OCI-LY1 (cell line): ENCODE measurements around the gene TMEM242.

Source experiments
- H2AFZ ChIP-seq: fragments of 200-600 bp; sonication (generic), shearing (Covaris generic); 2 replicates; pipeline ENCODE4 v1.6.0; 2014; ENCODE audit warnings: antibody characterized with exemption, mild to moderate bottlenecking, low read length
- H3F3A ChIP-seq: fragments of 200-600 bp; sonication (generic), shearing (Covaris generic); 2 replicates; pipeline ENCODE4 v1.6.0; 2014; ENCODE audit warnings: mild to moderate bottlenecking, antibody characterized with exemption, low read length, moderate library complexity; ENCODE audit not compliant: insufficient read depth
- H3K27ac ChIP-seq: fragments of 200-600 bp; sonication (generic); 2 replicates; pipeline ENCODE4 v1.5.1; 2014; ENCODE audit warnings: low read length, mixed run types, mild to moderate bottlenecking, low read depth; ENCODE audit not compliant: poor library complexity, severe bottlenecking
- H3K27me3 ChIP-seq: fragments of 200-600 bp; sonication (generic); 2 replicates; pipeline ENCODE4 v1.6.0; 2014; ENCODE audit warnings: antibody characterized with exemption, mild to moderate bottlenecking, low read length, moderate library complexity; ENCODE audit not compliant: insufficient read depth
- H3K36me3 ChIP-seq: fragments of 200-600 bp; sonication (generic); 2 replicates; pipeline ENCODE4 v1.6.1; 2014; ENCODE audit warnings: mild to moderate bottlenecking, antibody characterized with exemption, low read length, moderate library complexity, mixed read lengths; ENCODE audit not compliant: insufficient read depth
- H3K4me1 ChIP-seq: fragments of 200-600 bp; sonication (generic); 2 replicates; pipeline ENCODE4 v1.5.1; 2014; ENCODE audit warnings: mild to moderate bottlenecking, low read length, moderate library complexity; ENCODE audit not compliant: insufficient read depth, severe bottlenecking
- H3K4me2 ChIP-seq: fragments of 200-600 bp; sonication (generic), shearing (Covaris generic); 2 replicates; pipeline ENCODE4 v1.6.1; 2014; ENCODE audit warnings: low read length
- H3K4me3 ChIP-seq: fragments of 200-600 bp; sonication (generic); 2 replicates; pipeline ENCODE4 v1.5.1; 2014; ENCODE audit warnings: low read length, low read depth, mild to moderate bottlenecking, mixed read lengths; ENCODE audit not compliant: poor library complexity, severe bottlenecking
- H3K79me2 ChIP-seq: fragments of 200-600 bp; shearing (Covaris generic); 2 replicates; pipeline ENCODE4 v1.6.1; 2016; ENCODE audit warnings: mixed run types, low read length, mixed read lengths; ENCODE audit not compliant: insufficient read depth
- H3K9ac ChIP-seq: fragments of 200-600 bp; sonication (generic), shearing (Covaris generic); 2 replicates; pipeline ENCODE4 v1.6.1; 2014; ENCODE audit warnings: mild to moderate bottlenecking, low read length, mixed read lengths
- H3K9me2 ChIP-seq: fragments of 200-600 bp; sonication (generic), shearing (Covaris generic); 2 replicates; pipeline ENCODE4 v1.6.1; 2014; ENCODE audit warnings: low read depth, mild to moderate bottlenecking, low read length, mixed read lengths
- H3K9me3 ChIP-seq: fragments of 200-600 bp; shearing (Covaris generic); 2 replicates; pipeline ENCODE4 v1.6.1; 2014; ENCODE audit warnings: low read length, mixed read lengths
- H4K20me1 ChIP-seq: fragments of 200-600 bp; sonication (generic), shearing (Covaris generic); 2 replicates; pipeline ENCODE4 v1.6.0; 2016; ENCODE audit warnings: mild to moderate bottlenecking, low read length; ENCODE audit not compliant: insufficient read depth
- EZH2 ChIP-seq: fragments of 200-600 bp; sonication (generic), shearing (Covaris generic); IDR thresholded peaks from 2 replicates; pipeline ENCODE4 v1.8.0; 2017; ENCODE audit warnings: borderline replicate concordance, mixed run types, mild to moderate bottlenecking, antibody characterized with exemption, low read length, moderate library complexity, mixed read lengths
- TF ChIP-seq, protein P1 (sequence below): fragments of 200-600 bp; sonication (generic), shearing (Covaris generic); IDR thresholded peaks from 2 replicates; pipeline ENCODE4 v1.5.1; 2017; ENCODE audit warnings: mild to moderate bottlenecking, antibody characterized with exemption, low read length, moderate library complexity, mixed read lengths

Gene TMEM242

DNA sequence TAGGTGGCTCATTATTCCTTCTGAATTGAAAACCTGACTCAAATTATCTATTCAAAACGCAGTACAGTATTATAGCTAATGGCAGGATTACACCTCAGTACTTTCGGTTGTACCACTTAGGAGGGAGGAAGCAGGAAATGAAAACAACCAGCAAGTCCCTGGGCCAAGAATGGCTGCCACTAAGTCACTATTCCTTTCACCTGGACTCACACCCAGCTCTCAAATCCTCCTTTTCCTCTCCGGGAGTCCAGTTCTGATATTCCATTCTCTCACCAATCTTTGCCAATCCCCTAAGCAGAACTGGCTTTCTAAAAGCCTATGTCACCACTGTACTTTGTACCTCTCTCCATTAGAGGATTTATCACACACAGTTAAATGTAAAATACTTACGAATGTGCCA is 20.6 kb downstream of the TMEM242 start:
- no peaks in the 10 kb centered on the region for H3K9me3 ChIP-seq
- no peak overlapping the region for H2AFZ ChIP-seq
- no peak overlapping the region for H3K9ac ChIP-seq
- TF ChIP-seq, protein P1, sequence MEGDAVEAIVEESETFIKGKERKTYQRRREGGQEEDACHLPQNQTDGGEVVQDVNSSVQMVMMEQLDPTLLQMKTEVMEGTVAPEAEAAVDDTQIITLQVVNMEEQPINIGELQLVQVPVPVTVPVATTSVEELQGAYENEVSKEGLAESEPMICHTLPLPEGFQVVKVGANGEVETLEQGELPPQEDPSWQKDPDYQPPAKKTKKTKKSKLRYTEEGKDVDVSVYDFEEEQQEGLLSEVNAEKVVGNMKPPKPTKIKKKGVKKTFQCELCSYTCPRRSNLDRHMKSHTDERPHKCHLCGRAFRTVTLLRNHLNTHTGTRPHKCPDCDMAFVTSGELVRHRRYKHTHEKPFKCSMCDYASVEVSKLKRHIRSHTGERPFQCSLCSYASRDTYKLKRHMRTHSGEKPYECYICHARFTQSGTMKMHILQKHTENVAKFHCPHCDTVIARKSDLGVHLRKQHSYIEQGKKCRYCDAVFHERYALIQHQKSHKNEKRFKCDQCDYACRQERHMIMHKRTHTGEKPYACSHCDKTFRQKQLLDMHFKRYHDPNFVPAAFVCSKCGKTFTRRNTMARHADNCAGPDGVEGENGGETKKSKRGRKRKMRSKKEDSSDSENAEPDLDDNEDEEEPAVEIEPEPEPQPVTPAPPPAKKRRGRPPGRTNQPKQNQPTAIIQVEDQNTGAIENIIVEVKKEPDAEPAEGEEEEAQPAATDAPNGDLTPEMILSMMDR = no peak
- TF ChIP-seq EZH2 = no peak
- H3K27me3 ChIP-seq = no peaks in the 10 kb centered on the region
- H4K20me1 ChIP-seq = no peaks in the 10 kb centered on the region
- H3K4me3 ChIP-seq = no peak overlapping the region
- H3K27ac ChIP-seq = no peak overlapping the region
- H3K9me2 ChIP-seq = no peaks in the 10 kb centered on the region
- H3K4me1 ChIP-seq = no peaks in the 10 kb centered on the region
- no peaks in the 10 kb centered on the region for H3K79me2 ChIP-seq
- no peaks in the 10 kb centered on the region for H3F3A ChIP-seq
- no peak overlapping the region for H3K4me2 ChIP-seq
- no peaks in the 10 kb centered on the region for H3K36me3 ChIP-seq

DNA sequence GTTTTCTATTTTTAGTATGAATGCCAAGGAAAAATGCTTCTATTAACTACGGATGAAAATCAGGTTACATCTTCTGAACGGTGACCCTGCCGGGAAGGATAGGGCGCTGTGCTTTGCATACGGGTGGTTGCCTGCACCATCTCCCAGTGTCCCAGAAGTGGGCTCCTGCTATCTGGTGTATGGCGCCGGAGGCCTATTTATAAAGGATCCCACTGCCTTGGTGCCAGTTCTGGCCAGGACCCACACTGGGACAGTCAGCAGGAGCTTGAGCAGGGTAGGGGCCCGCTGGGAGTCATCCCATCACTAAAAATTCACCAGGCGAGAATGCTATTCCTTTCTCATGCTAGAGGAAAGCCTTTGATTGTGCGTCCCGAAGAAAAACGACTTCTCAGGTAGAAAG is 22.9 kb downstream of the TMEM242 start:
- no peak overlapping the region for H3K9ac ChIP-seq

DNA sequence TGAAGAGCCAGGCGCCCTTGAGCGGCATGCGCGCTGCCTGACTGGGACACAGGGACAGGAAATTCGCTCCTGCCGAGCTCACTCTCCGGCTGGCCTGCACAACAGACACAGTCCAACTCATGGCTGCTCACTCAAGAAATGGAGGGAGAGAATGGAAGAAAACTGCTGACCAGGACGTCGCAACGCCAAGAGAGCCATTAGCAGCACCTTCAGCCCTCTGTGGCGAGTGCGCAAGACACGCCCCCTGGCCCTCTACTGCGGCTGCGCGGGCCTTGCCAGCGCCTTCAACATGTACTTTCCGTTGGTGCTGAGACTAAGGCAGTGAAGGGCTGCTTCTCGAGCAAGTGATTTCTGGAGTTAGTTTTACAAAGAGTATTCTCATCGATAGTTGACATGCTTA is 23.3 kb downstream of the TMEM242 start:
- H3K36me3 ChIP-seq = no peaks in the 10 kb centered on the region
- no peaks in the 10 kb centered on the region for H3K79me2 ChIP-seq
- H3F3A ChIP-seq = no peaks in the 10 kb centered on the region
- no peaks in the 10 kb centered on the region for H3K4me1 ChIP-seq
- no peak overlapping the region for H2AFZ ChIP-seq
- H3K9me3 ChIP-seq = no peaks in the 10 kb centered on the region
- H3K4me3 ChIP-seq = no peak overlapping the region
- H3K4me2 ChIP-seq = no peak overlapping the region
- H3K9ac ChIP-seq = no peak overlapping the region
- H3K27ac ChIP-seq = no peak overlapping the region
- TF ChIP-seq EZH2 = no peak
- TF ChIP-seq, protein P1 = no peak
- no peaks in the 10 kb centered on the region for H4K20me1 ChIP-seq
- no peaks in the 10 kb centered on the region for H3K27me3 ChIP-seq
- H3K9me2 ChIP-seq = no peaks in the 10 kb centered on the region

More for the DNA sequence above, 22.9 kb downstream of the TMEM242 start:
- Histone ChIP-seq H3K27me3 (no peaks in the 10 kb centered on the region), H3F3A (no peaks in the 10 kb centered on the region), H2AFZ (no peak overlapping the region), H3K4me1 (no peaks in the 10 kb centered on the region), H4K20me1 (no peaks in the 10 kb centered on the region), H3K27ac (no peak overlapping the region), H3K4me2 (no peak overlapping the region), H3K36me3 (no peaks in the 10 kb centered on the region), H3K9me3 (no peaks in the 10 kb centered on the region), H3K9me2 (no peaks in the 10 kb centered on the region), H3K4me3 (no peak overlapping the region), H3K79me2 (no peaks in the 10 kb centered on the region)
- TF ChIP-seq EZH2 = no peak
- TF ChIP-seq, protein P1 = no peak
